Measurements from ENCODE around the gene PHLPP2.

GRCh38 chr16:71700831-71701230, 23.7 kb downstream of the PHLPP2 start:
- no peak for TF ChIP-seq POLR2A (IDR thresholded peaks at IDR 0.05)
- TF ChIP-seq, protein P1, sequence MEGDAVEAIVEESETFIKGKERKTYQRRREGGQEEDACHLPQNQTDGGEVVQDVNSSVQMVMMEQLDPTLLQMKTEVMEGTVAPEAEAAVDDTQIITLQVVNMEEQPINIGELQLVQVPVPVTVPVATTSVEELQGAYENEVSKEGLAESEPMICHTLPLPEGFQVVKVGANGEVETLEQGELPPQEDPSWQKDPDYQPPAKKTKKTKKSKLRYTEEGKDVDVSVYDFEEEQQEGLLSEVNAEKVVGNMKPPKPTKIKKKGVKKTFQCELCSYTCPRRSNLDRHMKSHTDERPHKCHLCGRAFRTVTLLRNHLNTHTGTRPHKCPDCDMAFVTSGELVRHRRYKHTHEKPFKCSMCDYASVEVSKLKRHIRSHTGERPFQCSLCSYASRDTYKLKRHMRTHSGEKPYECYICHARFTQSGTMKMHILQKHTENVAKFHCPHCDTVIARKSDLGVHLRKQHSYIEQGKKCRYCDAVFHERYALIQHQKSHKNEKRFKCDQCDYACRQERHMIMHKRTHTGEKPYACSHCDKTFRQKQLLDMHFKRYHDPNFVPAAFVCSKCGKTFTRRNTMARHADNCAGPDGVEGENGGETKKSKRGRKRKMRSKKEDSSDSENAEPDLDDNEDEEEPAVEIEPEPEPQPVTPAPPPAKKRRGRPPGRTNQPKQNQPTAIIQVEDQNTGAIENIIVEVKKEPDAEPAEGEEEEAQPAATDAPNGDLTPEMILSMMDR (IDR thresholded peaks at IDR 0.05): no peak

Data from esophagus squamous epithelium (tissue), 4 donors.